AG04449 (cell line): ENCODE measurements around the gene ECI1.

ENCODE experiments used
- CTCF ChIA-PET: fragments of 350-600 bp; formaldehyde crosslinking; extraction: SDS; loops from one replicate; lab custom pipeline; 2021; ENCODE audit warnings: antibody characterized with exemption; lab: Yijun Ruan, JAX
- POLR2A ChIA-PET: fragments of 400-600, 350-600 bp; formaldehyde crosslinking; extraction: SDS; loops from one replicate; lab custom pipeline; 2020; ENCODE audit warnings: antibody characterized with exemption, inconsistent platforms; lab: Yijun Ruan, JAX
- DNase-seq: peaks from one replicate; pipeline ENCODE4 v3.0.0-alpha.2; 2010; ENCODE audit warnings: low read depth, low spot score
- H3K4me3 ChIP-seq: 2 replicates; pipeline ENCODE4 v1.5.1; 2011; ENCODE audit warnings: low read depth, mild to moderate bottlenecking, control low read depth, low read length
- CTCF ChIP-seq: IDR thresholded peaks from one replicate; pipeline ENCODE4 v1.5.1; 2011; ENCODE audit warnings: mild to moderate bottlenecking, moderate library complexity, low read length, control low read depth, inconsistent platforms; ENCODE audit not compliant: insufficient read depth; ENCODE audit errors: missing control alignments

The ECI1 gene

GRCh38 chr16:2212362-2213324 lies 38.7 kb downstream of the ECI1 start:
- no peak for TF ChIP-seq CTCF
- POLR2A ChIA-PET, result interaction anchor here (0.7 to 0.9 kb wide), 2 partner anchors 57 to 58 kb away, joined by 3 read pairs; partner anchors contain the start of gene TRAF7
- CTCF ChIA-PET, result no interaction called here
- no peak for DNase-seq
- peak overlapping the region; percentile 67 for H3K4me3 ChIP-seq

- CTCF ChIA-PET, result no interaction called here
- H3K4me3 ChIP-seq, result no peak overlapping the region
Measured at GRCh38 chr16:2211923-2212347, 39.5 kb downstream of the ECI1 start.

GRCh38 chr16:2210386-2211365 lies 40.7 kb downstream of the ECI1 start, which contains the start of gene BRICD5:
BRICD5 (minus strand) TSS chr16:2210863; CDS start chr16:2210833, 30 bp downstream.
- ChIA-PET CTCF (interaction anchor here (0.8 kb wide), 1 partner anchor 206 kb away, joined by 3 read pairs; no protein-coding TSS in a partner anchor), POLR2A (interaction anchor here (3.8 kb wide), 1 partner anchor 56 kb away, joined by 17 read pairs; the partner anchor contains the start of gene TRAF7)
- no peak for TF ChIP-seq CTCF
- H3K4me3 ChIP-seq, result no peak within 1 kb of the TSS
- no peak for DNase-seq

More at GRCh38 chr16:2211923-2212347, 39.5 kb downstream of the ECI1 start:
- no peak for DNase-seq
- POLR2A ChIA-PET, result interaction anchor here (0.7 to 3.8 kb wide), 2 partner anchors 56 to 57 kb away, joined by 3 to 17 read pairs; partner anchors contain the start of gene TRAF7
- TF ChIP-seq CTCF, result no peak

GRCh38 chr16:2210009-2210332 lies 41.4 kb downstream of the ECI1 start:
- no peak for TF ChIP-seq CTCF
- ChIA-PET CTCF (interaction anchor here (0.8 kb wide), 1 partner anchor 206 kb away, joined by 3 read pairs; no protein-coding TSS in a partner anchor), POLR2A (interaction anchor here (0.5 to 3.8 kb wide), 2 partner anchors 55 to 335 kb away, joined by 3 to 17 read pairs; partner anchors contain the start of gene TRAF7)
- no peak for DNase-seq
- no peak overlapping the region for H3K4me3 ChIP-seq

GRCh38 chr16:2209258-2210008 lies 42.0 kb downstream of the ECI1 start:
- no peak overlapping the region for H3K4me3 ChIP-seq
- DNase-seq, result no peak
- TF ChIP-seq CTCF, result no peak
- POLR2A ChIA-PET, result interaction anchor here (0.5 to 3.8 kb wide), 2 partner anchors 54 to 335 kb away, joined by 3 to 17 read pairs; partner anchors contain the start of gene TRAF7
- CTCF ChIA-PET, result interaction anchor here (0.8 kb wide), 1 partner anchor 205 kb away, joined by 3 read pairs; no protein-coding TSS in a partner anchor
